GM12801 (cell line): ENCODE results near the gene TFR2.

Experiments used
- TF ChIP-seq, protein P1 (sequence below): IDR thresholded peaks from one replicate; pipeline ENCODE4 v1.5.1; 2011; ENCODE audit warnings: control low read depth; ENCODE audit not compliant: insufficient read length; ENCODE audit errors: extremely low read depth

The TFR2 gene

DNA sequence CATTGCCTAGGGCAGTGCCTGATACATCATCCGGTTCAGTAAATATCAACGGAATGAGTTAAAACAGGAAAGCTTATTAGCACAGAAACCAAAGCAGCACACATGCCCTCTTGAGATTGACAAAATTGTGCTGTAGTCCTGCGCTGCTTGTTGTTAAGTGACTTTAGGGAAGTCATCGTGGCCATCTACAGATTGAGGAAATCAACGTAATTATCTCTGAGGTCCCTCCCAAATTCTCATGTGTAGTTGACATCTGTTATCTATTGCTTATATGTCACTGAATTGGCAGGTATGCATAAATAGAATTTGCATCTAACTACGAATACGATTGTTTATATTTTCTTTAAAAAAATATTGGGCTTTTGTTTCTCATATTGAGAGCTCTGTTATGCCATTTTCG lies 28.7 kb upstream of the TFR2 start:
- TF ChIP-seq, protein P1, sequence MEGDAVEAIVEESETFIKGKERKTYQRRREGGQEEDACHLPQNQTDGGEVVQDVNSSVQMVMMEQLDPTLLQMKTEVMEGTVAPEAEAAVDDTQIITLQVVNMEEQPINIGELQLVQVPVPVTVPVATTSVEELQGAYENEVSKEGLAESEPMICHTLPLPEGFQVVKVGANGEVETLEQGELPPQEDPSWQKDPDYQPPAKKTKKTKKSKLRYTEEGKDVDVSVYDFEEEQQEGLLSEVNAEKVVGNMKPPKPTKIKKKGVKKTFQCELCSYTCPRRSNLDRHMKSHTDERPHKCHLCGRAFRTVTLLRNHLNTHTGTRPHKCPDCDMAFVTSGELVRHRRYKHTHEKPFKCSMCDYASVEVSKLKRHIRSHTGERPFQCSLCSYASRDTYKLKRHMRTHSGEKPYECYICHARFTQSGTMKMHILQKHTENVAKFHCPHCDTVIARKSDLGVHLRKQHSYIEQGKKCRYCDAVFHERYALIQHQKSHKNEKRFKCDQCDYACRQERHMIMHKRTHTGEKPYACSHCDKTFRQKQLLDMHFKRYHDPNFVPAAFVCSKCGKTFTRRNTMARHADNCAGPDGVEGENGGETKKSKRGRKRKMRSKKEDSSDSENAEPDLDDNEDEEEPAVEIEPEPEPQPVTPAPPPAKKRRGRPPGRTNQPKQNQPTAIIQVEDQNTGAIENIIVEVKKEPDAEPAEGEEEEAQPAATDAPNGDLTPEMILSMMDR = no peak

DNA sequence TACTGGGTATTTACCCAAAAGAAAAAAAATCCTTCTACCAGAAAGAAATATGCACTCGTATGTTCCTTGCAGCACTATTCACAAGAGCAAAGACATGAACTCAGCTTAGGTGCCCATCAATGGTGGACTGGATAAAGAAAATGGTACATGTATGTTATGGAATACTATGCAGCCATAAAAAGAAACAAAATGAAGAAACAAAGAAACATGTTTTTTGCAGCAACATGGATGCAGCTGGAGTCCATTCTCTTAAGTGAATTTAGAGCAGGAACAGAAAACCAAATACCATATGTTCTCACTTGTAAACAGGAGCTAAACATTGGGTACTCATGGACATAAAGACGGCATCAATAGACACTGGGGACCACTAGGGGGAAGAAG lies 26.7 kb upstream of the TFR2 start:
- TF ChIP-seq, protein P1 = no peak

DNA sequence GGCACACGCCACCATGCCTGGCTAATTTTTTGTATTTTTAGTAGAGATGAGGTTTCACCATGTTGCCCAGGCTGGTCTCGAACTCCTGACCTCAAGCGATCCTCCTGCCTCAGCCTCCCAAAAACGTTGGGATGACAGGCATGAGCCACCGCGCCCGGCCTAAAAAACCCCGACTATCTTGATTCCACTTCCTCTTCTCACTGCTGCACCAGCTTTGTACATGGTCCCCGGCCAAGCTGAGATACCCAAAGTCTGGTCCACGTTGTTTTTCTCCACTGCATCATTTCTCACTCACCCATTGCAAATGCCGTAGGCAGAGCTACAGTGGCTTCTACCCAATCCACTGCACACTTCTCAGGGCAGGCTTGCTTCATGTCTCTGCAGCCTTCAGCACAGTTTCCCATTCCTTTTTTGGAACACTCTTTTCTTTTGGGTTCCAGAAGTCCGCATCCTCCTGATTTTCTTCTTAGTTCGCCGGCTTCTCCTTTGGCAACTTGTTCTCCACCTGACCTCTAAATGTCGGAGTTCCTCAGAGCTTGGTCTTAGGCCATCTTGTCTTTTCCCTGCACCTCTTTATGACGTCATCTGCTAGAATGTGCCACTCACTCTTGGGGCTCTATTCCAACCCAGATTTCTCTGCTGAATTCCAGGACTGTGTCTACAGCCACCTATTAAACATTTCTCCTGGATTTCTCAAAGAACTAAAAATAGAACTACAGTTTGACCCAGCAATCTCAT lies 26.1 kb upstream of the TFR2 start:
- TF ChIP-seq, protein P1 = no peak

DNA sequence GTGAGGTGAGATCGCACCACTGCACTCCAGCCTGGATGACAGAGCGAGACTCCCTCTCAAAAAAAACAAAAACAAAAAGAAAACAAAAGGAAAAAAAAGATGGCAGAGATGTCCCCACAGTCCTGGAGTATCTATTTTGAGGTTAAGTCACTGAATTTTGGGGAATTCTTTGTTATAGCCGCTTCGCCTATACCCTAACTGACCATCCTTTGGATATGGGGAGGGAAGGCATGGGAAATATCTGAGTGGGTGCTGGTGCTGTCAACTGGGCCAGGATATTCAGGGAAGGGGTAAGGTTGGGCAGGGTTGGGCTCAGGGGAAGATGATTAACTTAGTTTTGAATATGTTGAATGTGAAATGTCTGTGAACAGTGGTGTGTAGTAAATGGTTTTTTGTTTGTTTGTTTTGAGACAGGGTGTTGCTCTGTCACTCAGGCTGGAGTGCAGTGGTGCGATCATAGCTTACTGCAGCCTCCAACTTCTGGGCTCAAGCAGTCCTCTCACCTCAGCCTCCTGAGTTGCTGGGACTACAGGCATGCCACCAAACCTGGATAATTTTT lies 23.9 kb upstream of the TFR2 start:
- TF ChIP-seq, protein P1 = no peak

DNA sequence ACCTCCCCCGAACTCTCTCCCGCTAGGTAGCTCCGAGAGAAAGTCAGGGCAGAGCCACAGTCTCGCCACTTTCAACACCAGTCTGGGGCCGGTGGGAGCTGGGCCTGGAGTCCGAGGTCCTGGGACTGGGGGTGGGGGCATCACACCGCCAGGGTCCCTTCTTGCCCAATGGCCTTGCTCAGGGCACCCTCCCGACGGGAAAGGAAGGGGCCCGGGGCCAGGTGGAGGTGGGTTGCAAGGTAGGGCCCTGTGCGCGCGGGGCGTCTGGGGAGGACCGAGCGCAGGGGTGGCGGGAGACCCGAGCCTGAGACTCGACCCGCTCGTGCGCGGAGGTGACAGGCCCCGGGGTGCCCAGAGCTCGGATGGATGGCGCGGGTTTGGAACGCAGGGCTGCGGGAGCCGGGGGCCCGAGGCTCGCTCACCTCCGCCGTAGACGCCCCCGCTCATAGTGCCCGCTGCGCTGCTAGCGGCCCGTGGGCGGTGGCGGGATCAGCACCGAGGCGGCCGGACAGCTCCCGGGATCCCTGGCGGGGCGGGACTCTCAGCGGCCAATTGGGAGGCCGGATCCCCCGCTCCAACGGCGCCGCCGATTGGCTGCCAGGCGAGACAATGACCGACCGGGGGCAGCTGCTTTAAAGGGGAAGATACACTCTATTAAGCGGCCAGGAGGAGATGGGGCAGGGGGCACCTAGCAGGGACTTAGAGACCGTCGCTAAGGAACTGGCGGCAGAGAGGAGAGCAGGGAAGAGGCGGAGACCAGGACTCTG lies 14.7 kb upstream of the TFR2 start, which contains the start of gene ACTL6B:
Gene ACTL6B (minus strand): TSS at position 541 of the 767 bp plus-strand sequence. CDS start 94 bp downstream, at position 447.
- TF ChIP-seq, protein P1 = no peak

DNA sequence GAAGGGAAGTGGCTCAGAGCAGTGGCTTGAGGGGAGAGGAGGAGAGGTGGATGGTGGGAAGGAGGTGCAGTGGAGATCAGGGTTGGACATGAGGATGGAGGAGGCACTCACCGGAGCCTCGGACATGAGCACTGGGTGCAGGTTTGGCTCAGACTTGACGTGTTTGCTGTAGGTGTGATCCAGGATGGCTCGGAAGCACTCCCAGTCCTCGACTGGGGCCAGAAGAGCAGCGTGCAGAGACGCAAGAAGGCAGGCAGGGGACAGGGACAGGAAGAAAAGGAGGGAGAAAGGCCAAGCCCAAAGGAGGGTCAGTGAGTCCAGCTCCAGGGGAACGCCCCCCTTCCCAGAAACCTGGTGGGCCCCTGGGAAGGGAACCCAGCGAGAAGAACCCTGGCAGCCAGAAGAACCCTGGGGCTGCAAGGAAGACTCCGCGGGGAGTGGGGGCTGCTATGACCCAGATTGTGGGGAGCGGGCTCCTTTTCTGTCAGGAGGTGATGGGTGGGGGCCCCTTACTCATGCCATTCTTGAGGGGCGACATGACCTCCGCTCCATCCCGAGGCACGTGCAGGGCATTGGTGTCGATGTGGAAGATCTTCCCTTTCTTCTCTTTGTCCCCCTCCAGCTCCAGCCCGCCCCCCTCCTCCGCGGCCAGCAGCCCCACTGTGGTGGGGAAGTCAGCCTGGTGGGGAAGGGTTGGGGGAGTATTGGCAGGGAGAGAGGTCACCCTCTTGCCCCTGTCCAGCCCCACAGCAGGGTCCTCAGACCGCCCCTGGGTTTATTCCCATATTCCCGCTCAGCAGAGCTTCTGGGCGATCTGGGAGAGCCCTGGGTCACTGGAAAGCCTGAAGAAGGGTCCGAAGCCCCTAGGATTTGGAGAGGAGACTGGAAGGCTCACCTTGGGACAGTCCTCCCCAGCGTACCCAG lies 13.8 kb upstream of the TFR2 start:
- TF ChIP-seq, protein P1 = no peak
